ENCODE measurements around the gene NEUROG1. TPM values are rescaled to one million over a fixed set of nuclear protein-coding genes. Genes with fewer than 3 reads are reported as not detected.
"Not testable (repeated sequence)": the region's sequence is repeated elsewhere in the genome, so short reads cannot be mapped to it uniquely, and the experiment has no call there.

NEUROG1 gene
- total RNA-seq, 2 donors from 2014 or later: not detected

DNA sequence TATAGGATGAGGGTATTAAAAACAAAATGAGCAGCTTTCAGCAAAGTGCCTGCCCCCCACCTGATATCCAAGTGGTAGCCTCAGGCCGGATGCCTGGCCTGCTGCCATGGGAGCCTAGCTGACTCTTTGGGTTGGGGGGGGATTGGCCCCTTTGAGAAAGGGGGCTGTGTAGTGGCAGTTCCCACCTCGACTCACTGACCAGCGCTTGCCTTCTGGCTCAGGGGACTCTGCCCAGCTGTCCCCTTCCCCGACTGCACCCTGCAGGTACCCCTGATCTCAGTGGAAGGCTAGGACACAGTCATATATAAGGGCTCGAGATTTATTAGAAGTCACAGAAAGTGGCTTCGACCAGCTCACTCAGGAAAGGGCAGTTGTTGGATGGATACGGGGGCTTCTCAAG, 1.5 kb upstream of the NEUROG1 start:
- Histone ChIP-seq H3K4me3 (no peak overlapping the region), H3K36me3 (no peaks in the 10 kb centered on the region), H3K27me3 (replicated peaks; ENCODE audit: insufficient read depth) (peaks cover 8% of the 10 kb centered on the region), H3K27ac (no peak overlapping the region), H3K4me1 (ENCODE audit: control insufficient read depth in 1 of 2, low read depth in 2 of 2) (peaks cover 0 to 16% of the 10 kb centered on the region in 2 donors), H3K9me3 (no peaks in the 10 kb centered on the region)
- TF ChIP-seq, protein P1, sequence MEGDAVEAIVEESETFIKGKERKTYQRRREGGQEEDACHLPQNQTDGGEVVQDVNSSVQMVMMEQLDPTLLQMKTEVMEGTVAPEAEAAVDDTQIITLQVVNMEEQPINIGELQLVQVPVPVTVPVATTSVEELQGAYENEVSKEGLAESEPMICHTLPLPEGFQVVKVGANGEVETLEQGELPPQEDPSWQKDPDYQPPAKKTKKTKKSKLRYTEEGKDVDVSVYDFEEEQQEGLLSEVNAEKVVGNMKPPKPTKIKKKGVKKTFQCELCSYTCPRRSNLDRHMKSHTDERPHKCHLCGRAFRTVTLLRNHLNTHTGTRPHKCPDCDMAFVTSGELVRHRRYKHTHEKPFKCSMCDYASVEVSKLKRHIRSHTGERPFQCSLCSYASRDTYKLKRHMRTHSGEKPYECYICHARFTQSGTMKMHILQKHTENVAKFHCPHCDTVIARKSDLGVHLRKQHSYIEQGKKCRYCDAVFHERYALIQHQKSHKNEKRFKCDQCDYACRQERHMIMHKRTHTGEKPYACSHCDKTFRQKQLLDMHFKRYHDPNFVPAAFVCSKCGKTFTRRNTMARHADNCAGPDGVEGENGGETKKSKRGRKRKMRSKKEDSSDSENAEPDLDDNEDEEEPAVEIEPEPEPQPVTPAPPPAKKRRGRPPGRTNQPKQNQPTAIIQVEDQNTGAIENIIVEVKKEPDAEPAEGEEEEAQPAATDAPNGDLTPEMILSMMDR (IDR thresholded peaks at IDR 0.05): no peak
- DNase-seq (ENCODE audit: low spot score) (no peak), ATAC-seq (ENCODE audit: insufficient number of reproducible peaks, low FRiP score, low read depth) (no peak)

DNA sequence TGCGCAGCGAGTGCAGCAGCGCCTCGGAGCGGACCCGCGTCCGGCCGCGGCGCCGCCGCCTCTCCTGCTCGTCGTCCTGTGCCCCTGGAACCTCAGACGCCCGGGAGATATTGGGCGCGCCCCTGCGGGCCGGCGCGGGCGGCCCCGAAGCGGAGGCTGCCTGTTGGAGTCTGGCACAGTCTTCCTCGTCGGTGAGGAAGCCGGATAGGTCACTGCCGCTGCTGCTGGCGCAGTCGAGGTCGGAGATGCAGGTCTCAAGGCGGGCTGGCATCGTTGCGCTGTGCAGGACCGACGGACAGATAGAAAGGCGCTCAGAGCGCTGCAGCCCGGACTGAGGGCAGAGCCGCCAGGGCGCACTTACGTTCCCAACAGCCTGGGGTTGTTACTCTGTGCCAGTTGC, 344 bp downstream of the NEUROG1 start:
- TF ChIP-seq, protein P1 (IDR thresholded peaks at IDR 0.05): no peak
- H3K27me3 ChIP-seq (replicated peaks; ENCODE audit: insufficient read depth): peaks cover 8% of the 10 kb centered on the region
- ATAC-seq (ENCODE audit: insufficient number of reproducible peaks, low FRiP score, low read depth): no peak
- peaks cover 0 to 16% of the 10 kb centered on the region in 2 donors for H3K4me1 ChIP-seq (ENCODE audit: control insufficient read depth in 1 of 2, low read depth in 2 of 2)
- no peaks in the 10 kb centered on the region for H3K9me3 ChIP-seq
- no peak overlapping the region for H3K27ac ChIP-seq
- DNase-seq (ENCODE audit: low spot score): no peak
- H3K36me3 ChIP-seq: no peaks in the 10 kb centered on the region
- no peak overlapping the region for H3K4me3 ChIP-seq

DNA sequence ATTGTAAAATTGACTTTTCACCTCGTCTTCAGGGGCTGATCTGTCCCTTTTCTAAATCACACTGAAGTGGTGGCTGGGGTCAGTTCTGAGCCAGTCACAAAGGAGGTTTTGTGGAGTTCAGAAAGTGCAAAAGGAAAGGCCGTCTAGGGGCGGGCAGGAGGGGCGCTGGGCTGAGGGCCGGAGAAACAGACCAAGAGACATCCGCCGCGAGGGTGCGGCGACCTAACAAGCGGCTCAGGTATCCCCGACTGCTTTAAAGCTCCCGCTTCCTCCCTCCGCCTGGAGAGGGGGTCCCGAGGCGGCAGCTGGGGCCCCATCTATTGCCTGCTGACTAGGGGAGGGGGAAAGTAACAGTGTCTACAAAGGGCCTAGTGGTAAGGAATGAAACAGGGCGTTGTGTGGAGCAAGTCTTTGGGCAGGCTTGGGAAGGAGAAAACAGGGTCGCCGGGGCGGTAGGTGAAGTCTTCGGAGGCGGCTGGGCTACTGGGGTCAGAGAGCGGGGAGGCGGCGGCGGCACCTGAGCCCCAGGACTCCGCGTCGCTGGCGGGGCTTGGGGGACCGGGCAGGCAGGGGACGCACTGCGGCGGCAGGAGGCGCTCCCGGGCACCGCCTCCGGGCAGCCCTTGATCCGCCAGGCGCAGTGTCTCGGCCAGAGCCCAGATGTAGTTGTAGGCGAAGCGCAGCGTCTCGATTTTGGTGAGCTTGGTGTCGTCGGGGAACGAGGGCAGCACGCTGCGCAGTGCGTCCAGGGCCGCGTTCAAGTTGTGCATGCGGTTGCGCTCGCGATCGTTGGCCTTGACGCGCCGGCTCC, 950 bp downstream of the NEUROG1 start:
- TF ChIP-seq, protein P1 (IDR thresholded peaks at IDR 0.05): no peak
- ATAC-seq (ENCODE audit: insufficient number of reproducible peaks, low FRiP score, low read depth): no peak
- Histone ChIP-seq H3K4me1 (ENCODE audit: control insufficient read depth in 1 of 2, low read depth in 2 of 2) (peaks cover 0 to 16% of the 10 kb centered on the region in 2 donors), H3K27me3 (replicated peaks; ENCODE audit: insufficient read depth) (peaks cover 8% of the 10 kb centered on the region), H3K27ac (no peak overlapping the region), H3K36me3 (no peaks in the 10 kb centered on the region), H3K4me3 (no peak overlapping the region), H3K9me3 (no peaks in the 10 kb centered on the region)
- DNase-seq (ENCODE audit: low spot score): no peak

DNA sequence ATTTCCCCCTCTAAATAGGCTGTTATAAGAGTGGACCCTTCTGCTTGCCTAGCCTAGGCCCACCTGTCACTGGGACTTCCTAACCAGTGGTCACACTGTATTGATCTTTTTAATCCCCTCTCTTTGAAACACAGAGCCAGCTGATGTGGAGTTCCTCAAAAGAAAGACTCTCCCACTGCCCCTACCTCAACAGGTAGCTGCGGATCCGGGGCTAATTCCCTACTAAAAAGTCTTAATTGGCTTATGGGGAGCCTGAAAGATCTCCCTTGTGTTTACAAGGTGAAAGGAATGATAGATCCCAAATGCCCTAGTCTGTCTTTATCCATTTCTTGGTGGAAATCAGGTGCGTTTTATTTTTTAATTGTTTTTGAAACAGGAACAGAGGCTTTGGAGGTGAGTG, 2.0 kb downstream of the NEUROG1 start:
- H3K9me3 ChIP-seq: no peaks in the 10 kb centered on the region
- H3K27me3 ChIP-seq (replicated peaks; ENCODE audit: insufficient read depth): peaks cover 8% of the 10 kb centered on the region
- no peak overlapping the region for H3K27ac ChIP-seq
- no peaks in the 10 kb centered on the region for H3K36me3 ChIP-seq
- no peak for ATAC-seq (ENCODE audit: insufficient number of reproducible peaks, low FRiP score, low read depth)
- H3K4me3 ChIP-seq: no peak overlapping the region
- TF ChIP-seq, protein P1 (IDR thresholded peaks at IDR 0.05): no peak
- DNase-seq (ENCODE audit: low spot score): no peak
- H3K4me1 ChIP-seq (ENCODE audit: control insufficient read depth in 1 of 2, low read depth in 2 of 2): peaks cover 0 to 16% of the 10 kb centered on the region in 2 donors

DNA sequence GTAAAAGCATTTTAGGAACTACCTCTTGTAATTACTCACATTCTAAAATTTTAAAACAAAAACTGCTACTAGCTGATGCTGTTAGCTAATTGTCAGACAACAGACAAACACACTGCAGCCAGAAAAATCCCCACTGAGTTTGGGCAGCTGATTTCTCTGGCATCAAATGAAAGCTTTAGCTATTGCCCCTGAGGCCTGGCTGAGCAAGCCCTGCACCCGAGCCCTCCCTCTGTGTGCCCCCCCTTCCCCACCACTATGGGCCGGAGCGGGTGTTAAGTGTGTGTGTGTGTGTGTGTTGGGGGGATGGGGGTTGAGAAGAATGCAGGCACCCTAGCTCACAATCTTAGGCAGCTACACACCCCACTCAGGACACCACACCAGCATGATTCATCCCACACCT, 2.4 kb downstream of the NEUROG1 start:
- DNase-seq (ENCODE audit: low spot score) (no peak), ATAC-seq (ENCODE audit: insufficient number of reproducible peaks, low FRiP score, low read depth) (no peak)
- TF ChIP-seq, protein P1 (IDR thresholded peaks at IDR 0.05): no peak
- Histone ChIP-seq H3K4me3 (no peak overlapping the region), H3K27ac (no peak overlapping the region), H3K27me3 (replicated peaks; ENCODE audit: insufficient read depth) (peaks cover 8% of the 10 kb centered on the region), H3K36me3 (no peaks in the 10 kb centered on the region), H3K9me3 (no peaks in the 10 kb centered on the region), H3K4me1 (ENCODE audit: control insufficient read depth in 1 of 2, low read depth in 2 of 2) (peaks cover 0 to 16% of the 10 kb centered on the region in 2 donors)

DNA sequence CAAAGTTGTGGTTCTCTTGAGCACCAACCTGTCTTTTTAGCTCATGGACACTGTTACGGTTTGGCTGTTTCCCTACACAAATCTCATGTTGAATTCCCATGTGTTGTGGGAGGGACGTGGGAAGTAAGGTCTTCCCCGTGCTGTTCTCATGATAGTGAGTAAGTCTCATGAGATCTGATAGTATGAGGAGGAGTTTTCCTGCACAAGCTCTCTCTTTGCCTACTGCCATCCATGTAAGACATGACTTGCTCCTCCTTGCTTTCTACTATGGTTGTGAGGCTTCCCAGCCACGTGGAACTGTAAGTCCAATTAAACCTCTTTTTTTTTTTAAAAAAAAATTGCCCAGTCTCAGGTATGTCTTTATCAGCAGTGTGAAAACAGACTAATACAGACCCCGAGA, 6.2 kb downstream of the NEUROG1 start:
- H3K4me1 ChIP-seq (ENCODE audit: control insufficient read depth in 1 of 2, low read depth in 2 of 2); H3K36me3 ChIP-seq; H3K4me3 ChIP-seq; H3K9me3 ChIP-seq; ATAC-seq (ENCODE audit: insufficient number of reproducible peaks, low FRiP score, low read depth); H3K27me3 ChIP-seq (replicated peaks; ENCODE audit: insufficient read depth); DNase-seq (ENCODE audit: low spot score); H3K27ac ChIP-seq: not testable (repeated sequence)
